ENCODE results near the gene IDI2. TPM values are rescaled to one million over a fixed set of nuclear protein-coding genes. Genes with fewer than 3 reads are reported as not detected.

The IDI2 gene
- total RNA-seq, 4 donors from 2014 or later = not detected

GRCh38 chr10:1007583-1007982, 18.1 kb downstream of the IDI2 start:
- Histone ChIP-seq H3K4me1 (no peaks in the 10 kb centered on the region), H3K9me3 (no peaks in the 10 kb centered on the region), H3K4me3 (replicated peaks in 1 of 3) (no peak overlapping the region), H3K27ac (no peak overlapping the region), H3K36me3 (peaks cover 87% of the 10 kb centered on the region in 2 donors), H3K27me3 (no peaks in the 10 kb centered on the region)
- intact Hi-C loops (cut with DNase I) = no loop called here
- TF ChIP-seq POLR2A (IDR thresholded peaks at IDR 0.05) = no peak
- no peak for TF ChIP-seq CTCF (IDR thresholded peaks at IDR 0.05)
- no peak for DNase-seq
- WGBS, 2 donors = 95% methylated on average over 10 of the region's 10 CpGs

- H3K9me3 ChIP-seq = no peaks in the 10 kb centered on the region
- H3K36me3 ChIP-seq = peaks cover 87% of the 10 kb centered on the region in 2 donors
- TF ChIP-seq CTCF (IDR thresholded peaks at IDR 0.05) (no peak), POLR2A (IDR thresholded peaks at IDR 0.05) (no peak)
- H3K27ac ChIP-seq = no peak overlapping the region
- H3K4me3 ChIP-seq (replicated peaks in 1 of 3) = no peak overlapping the region
- intact Hi-C loops (cut with DNase I) = no loop called here
- DNase-seq = no peak
- H3K27me3 ChIP-seq = no peaks in the 10 kb centered on the region
- WGBS, 2 donors = 96 to 98% methylated on average over 9 of the region's 9 CpGs
- no peaks in the 10 kb centered on the region for H3K4me1 ChIP-seq
These were observed 19.1 kb downstream of the IDI2 start for GRCh38 chr10:1006573-1006972.

DNA sequence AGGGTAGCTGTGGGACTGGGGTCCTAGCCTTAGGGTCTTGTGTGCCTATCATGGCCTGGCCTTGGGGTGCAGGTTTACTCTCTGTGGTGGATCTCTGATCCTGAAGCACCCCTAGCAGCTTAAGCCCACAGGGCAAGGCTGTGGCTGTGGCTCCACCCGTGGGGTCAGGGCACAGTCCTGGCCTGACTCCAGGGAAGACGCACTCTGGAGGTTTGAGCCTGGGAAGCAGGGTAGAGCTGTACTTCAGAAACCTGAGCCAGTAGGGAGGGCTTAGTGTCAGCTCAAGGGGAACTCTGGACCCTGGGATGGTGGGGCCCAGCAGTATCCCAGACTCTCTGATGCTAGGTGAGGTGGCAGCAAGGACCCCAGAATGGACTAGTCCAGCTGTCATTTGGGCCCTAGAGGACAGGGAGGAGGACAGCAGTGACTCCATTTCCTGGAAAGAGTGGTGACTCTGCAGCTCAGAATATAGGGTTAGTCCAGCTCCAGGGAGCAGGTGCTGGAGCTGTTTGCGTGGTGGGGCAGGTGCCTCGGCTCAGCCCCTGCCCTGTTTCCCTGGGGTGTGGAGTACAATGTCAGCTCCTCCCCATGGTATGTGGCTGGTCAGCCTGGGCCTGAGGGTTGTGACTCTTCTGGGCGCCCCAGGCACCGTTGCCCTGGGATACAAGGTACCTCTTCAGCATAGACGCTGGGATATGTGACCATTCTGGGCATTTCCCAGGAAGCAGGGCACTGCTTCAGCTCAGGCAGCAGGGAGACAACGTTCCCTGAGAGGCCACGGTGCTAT, 21.6 kb downstream of the IDI2 start:
- Histone ChIP-seq H3K4me3 (replicated peaks in 1 of 3) (no peak overlapping the region), H3K4me1 (no peaks in the 10 kb centered on the region), H3K36me3 (peaks cover 83 to 85% of the 10 kb centered on the region in 2 donors), H3K9me3 (no peaks in the 10 kb centered on the region), H3K27me3 (no peaks in the 10 kb centered on the region), H3K27ac (no peak overlapping the region)
- TF ChIP-seq CTCF (IDR thresholded peaks at IDR 0.05) (no peak), POLR2A (IDR thresholded peaks at IDR 0.05) (no peak)
- no peak for DNase-seq
- intact Hi-C loops (cut with DNase I) = no loop called here
- WGBS, 2 donors = 100% methylated on average over 4 of the region's 9 CpGs; no CpG with 5 or more reads in 1 of the 2 donors

- Histone ChIP-seq H3K9me3 (no peaks in the 10 kb centered on the region), H3K27ac (no peak overlapping the region), H3K27me3 (no peaks in the 10 kb centered on the region), H3K4me1 (no peaks in the 10 kb centered on the region), H3K4me3 (replicated peaks in 1 of 3) (no peak overlapping the region), H3K36me3 (peaks cover 84 to 90% of the 10 kb centered on the region in 2 donors)
- intact Hi-C loops (cut with DNase I) = no loop called here
- no peak for TF ChIP-seq CTCF (IDR thresholded peaks at IDR 0.05)
- no peak for TF ChIP-seq POLR2A (IDR thresholded peaks at IDR 0.05)
- 98 to 100% methylated on average over 5 of the region's 5 CpGs for WGBS, 2 donors
- no peak for DNase-seq
These were observed 23.1 kb downstream of the IDI2 start for GRCh38 chr10:1002425-1003006.

Data from thyroid gland (tissue), 4 donors.